HEK293 (cell line): Measurements from ENCODE around the gene HERC3.

Experiments
- CTCF ChIA-PET: fragments of 350-600 bp; formaldehyde crosslinking; extraction: SDS; loops from one replicate; lab custom pipeline; 2021; ENCODE audit warnings: antibody characterized with exemption; lab: Yijun Ruan, JAX
- POLR2A ChIA-PET: fragments of 300-600 bp; formaldehyde crosslinking; extraction: SDS; loops from one replicate; lab custom pipeline; 2020; ENCODE audit warnings: antibody characterized with exemption, inconsistent platforms; lab: Yijun Ruan, JAX
- H3K27ac ChIP-seq: fragments of 200-500 bp; sonication (Bioruptor generic); 2 replicates; pipeline ENCODE4 v1.5.1; 2014; ENCODE audit warnings: low read depth, low read length, control low read depth, inconsistent platforms; ENCODE audit errors: extremely low read depth
- H3K36me3 ChIP-seq, 2 experiments: fragments of 200-500 bp in 1 of 2; sonication (Bioruptor generic) in 1 of 2; 1 replicate in 1 of 2; 2 replicates in 1 of 2; pipeline ENCODE4 v1.5.1; 2014 to 2017; ENCODE audit warnings: inconsistent platforms in 2 of 2, low read length in 2 of 2; ENCODE audit not compliant: control insufficient read depth in 2 of 2, insufficient read depth in 1 of 2
- H3K4me1 ChIP-seq: fragments of 200-500 bp; sonication (Bioruptor generic); 2 replicates; pipeline ENCODE4 v1.5.1; 2014; ENCODE audit warnings: mild to moderate bottlenecking, low read length, inconsistent platforms; ENCODE audit not compliant: control insufficient read depth, insufficient read depth
- H3K4me3 ChIP-seq: 2 replicates; pipeline ENCODE4 v1.5.1; 2011; ENCODE audit warnings: low read depth, mild to moderate bottlenecking, control low read depth, low read length, moderate library complexity
- H3K9me3 ChIP-seq: fragments of 200-500 bp; sonication (Bioruptor generic); 2 replicates; pipeline ENCODE4 v1.5.1; 2014; ENCODE audit warnings: low read depth, low read length, inconsistent platforms; ENCODE audit not compliant: control insufficient read depth, insufficient read depth
- BCL11B ChIP-seq: fragments of 450-650 bp; formaldehyde crosslinking; IDR thresholded peaks from 2 replicates; pipeline ENCODE4 v1.5.1; 2016; ENCODE audit warnings: low read depth, missing biosample characterization, missing genetic modification characterization
- INSM2 ChIP-seq: fragments of 450-650 bp; formaldehyde crosslinking; IDR thresholded peaks from 2 replicates; pipeline ENCODE4 v1.5.1; 2016; ENCODE audit warnings: missing biosample characterization, missing genetic modification characterization
- KLF10 ChIP-seq: fragments of 450-650 bp; IDR thresholded peaks from 2 replicates; pipeline ENCODE4 v1.5.1; 2018; ENCODE audit warnings: missing biosample characterization, mild to moderate bottlenecking, missing genetic modification characterization
- KLF16 ChIP-seq: fragments of 450-650 bp; formaldehyde crosslinking; IDR thresholded peaks from 2 replicates; pipeline ENCODE4 v1.5.1; 2017; ENCODE audit warnings: missing biosample characterization, missing genetic modification characterization
- ZBTB21 ChIP-seq: fragments of 450-650 bp; formaldehyde crosslinking; IDR thresholded peaks from 2 replicates; pipeline ENCODE4 v1.5.1; 2017; ENCODE audit warnings: missing biosample characterization, missing genetic modification characterization
- ZBTB44 ChIP-seq: fragments of 450-650 bp; IDR thresholded peaks from 2 replicates; pipeline ENCODE4 v1.5.1; 2018; ENCODE audit warnings: missing biosample characterization, mild to moderate bottlenecking, missing genetic modification characterization
- ZIC2 ChIP-seq: fragments of 450-650 bp; formaldehyde crosslinking; IDR thresholded peaks from 2 replicates; pipeline ENCODE4 v1.5.1; 2016; ENCODE audit warnings: missing biosample characterization, missing genetic modification characterization
- ZNF157 ChIP-seq: fragments of 450-650 bp; formaldehyde crosslinking; IDR thresholded peaks from 2 replicates; pipeline ENCODE4 v1.5.1; 2016; ENCODE audit warnings: missing biosample characterization, missing genetic modification characterization
- ZNF24 ChIP-seq: fragments of 450-650 bp; formaldehyde crosslinking; IDR thresholded peaks from 2 replicates; pipeline ENCODE4 v1.5.1; 2016; ENCODE audit warnings: missing biosample characterization, missing genetic modification characterization
- ZNF311 ChIP-seq: fragments of 450-650 bp; formaldehyde crosslinking; IDR thresholded peaks from 2 replicates; pipeline ENCODE4 v1.5.1; 2017; ENCODE audit warnings: missing biosample characterization, missing genetic modification characterization, borderline replicate concordance
- ZNF366 ChIP-seq: fragments of 450-650 bp; formaldehyde crosslinking; conservative IDR thresholded peaks from 2 replicates; pipeline ENCODE4 v1.5.1; 2016; ENCODE audit warnings: missing biosample characterization, missing genetic modification characterization
- ZNF423 ChIP-seq: fragments of 450-650 bp; formaldehyde crosslinking; IDR thresholded peaks from 2 replicates; pipeline ENCODE4 v1.5.1; 2016; ENCODE audit warnings: missing biosample characterization, missing genetic modification characterization
- ZNF473 ChIP-seq: fragments of 450-650 bp; formaldehyde crosslinking; IDR thresholded peaks from 2 replicates; pipeline ENCODE4 v1.5.1; 2017; ENCODE audit warnings: missing biosample characterization, missing genetic modification characterization
- ZNF704 ChIP-seq: fragments of 450-650 bp; formaldehyde crosslinking; IDR thresholded peaks from 2 replicates; pipeline ENCODE4 v1.5.1; 2016; ENCODE audit warnings: missing biosample characterization, missing genetic modification characterization
- ZNF707 ChIP-seq: fragments of 450-650 bp; formaldehyde crosslinking; IDR thresholded peaks from 2 replicates; pipeline ENCODE4 v1.5.1; 2016; ENCODE audit warnings: missing biosample characterization, missing genetic modification characterization
- ZNF76 ChIP-seq: fragments of 450-650 bp; formaldehyde crosslinking; IDR thresholded peaks from 2 replicates; pipeline ENCODE4; 2016; ENCODE audit warnings: low read depth, missing biosample characterization, missing genetic modification characterization, borderline replicate concordance
- ZNF792 ChIP-seq: fragments of 450-650 bp; formaldehyde crosslinking; IDR thresholded peaks from 2 replicates; pipeline ENCODE4 v1.5.1; 2016; ENCODE audit warnings: missing biosample characterization, missing genetic modification characterization
- TF ChIP-seq, protein P1 (sequence below): fragments of 450-650 bp; formaldehyde crosslinking; IDR thresholded peaks from 2 replicates; pipeline ENCODE4 v1.5.1; 2016; ENCODE audit warnings: missing biosample characterization, missing genetic modification characterization, borderline replicate concordance
- TF ChIP-seq, protein P2 (sequence below): fragments of 450-650 bp; formaldehyde crosslinking; IDR thresholded peaks from 2 replicates; pipeline ENCODE4 v1.5.1; 2017; ENCODE audit warnings: missing biosample characterization, missing genetic modification characterization

The HERC3 gene

DNA sequence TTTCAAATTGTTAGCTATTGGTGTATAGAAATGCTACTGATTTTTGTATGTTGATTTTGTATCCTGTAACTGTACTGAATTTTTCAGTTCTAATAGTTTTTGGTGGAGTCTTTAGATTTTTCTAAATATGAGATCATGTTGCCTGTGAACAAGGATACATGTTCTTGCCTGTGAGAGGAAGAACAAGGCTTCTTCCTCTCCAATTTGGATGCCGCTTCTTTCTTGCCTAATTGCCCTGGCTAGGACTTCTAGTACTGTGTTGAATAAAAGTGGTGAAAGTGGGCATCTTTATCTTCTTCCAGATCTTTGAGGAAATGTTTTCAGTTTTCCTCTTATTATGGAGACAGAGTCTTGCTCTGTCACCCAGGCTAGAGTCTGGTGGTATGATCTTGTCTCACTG lies 121.5 kb downstream of the HERC3 start (continued):
- TF ChIP-seq, protein P1, sequence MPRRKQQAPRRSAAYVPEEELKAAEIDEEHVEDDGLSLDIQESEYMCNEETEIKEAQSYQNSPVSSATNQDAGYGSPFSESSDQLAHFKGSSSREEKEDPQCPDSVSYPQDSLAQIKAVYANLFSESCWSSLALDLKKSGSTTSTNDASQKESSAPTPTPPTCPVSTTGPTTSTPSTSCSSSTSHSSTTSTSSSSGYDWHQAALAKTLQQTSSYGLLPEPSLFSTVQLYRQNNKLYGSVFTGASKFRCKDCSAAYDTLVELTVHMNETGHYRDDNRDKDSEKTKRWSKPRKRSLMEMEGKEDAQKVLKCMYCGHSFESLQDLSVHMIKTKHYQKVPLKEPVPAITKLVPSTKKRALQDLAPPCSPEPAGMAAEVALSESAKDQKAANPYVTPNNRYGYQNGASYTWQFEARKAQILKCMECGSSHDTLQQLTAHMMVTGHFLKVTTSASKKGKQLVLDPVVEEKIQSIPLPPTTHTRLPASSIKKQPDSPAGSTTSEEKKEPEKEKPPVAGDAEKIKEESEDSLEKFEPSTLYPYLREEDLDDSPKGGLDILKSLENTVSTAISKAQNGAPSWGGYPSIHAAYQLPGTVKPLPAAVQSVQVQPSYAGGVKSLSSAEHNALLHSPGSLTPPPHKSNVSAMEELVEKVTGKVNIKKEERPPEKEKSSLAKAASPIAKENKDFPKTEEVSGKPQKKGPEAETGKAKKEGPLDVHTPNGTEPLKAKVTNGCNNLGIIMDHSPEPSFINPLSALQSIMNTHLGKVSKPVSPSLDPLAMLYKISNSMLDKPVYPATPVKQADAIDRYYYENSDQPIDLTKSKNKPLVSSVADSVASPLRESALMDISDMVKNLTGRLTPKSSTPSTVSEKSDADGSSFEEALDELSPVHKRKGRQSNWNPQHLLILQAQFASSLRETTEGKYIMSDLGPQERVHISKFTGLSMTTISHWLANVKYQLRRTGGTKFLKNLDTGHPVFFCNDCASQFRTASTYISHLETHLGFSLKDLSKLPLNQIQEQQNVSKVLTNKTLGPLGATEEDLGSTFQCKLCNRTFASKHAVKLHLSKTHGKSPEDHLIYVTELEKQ (tag by site-specific recombination): no peak
- TF ChIP-seq, protein P2, sequence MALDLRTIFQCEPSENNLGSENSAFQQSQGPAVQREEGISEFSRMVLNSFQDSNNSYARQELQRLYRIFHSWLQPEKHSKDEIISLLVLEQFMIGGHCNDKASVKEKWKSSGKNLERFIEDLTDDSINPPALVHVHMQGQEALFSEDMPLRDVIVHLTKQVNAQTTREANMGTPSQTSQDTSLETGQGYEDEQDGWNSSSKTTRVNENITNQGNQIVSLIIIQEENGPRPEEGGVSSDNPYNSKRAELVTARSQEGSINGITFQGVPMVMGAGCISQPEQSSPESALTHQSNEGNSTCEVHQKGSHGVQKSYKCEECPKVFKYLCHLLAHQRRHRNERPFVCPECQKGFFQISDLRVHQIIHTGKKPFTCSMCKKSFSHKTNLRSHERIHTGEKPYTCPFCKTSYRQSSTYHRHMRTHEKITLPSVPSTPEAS (tag by site-specific recombination): no peak
- TF ChIP-seq ZBTB44 (tag by site-specific recombination): no peak
- no peak for TF ChIP-seq ZNF473

- POLR2A ChIA-PET: no interaction called here
Observed at GRCh38 chr4:88718098-88718497, 125.8 kb downstream of the HERC3 start.

DNA sequence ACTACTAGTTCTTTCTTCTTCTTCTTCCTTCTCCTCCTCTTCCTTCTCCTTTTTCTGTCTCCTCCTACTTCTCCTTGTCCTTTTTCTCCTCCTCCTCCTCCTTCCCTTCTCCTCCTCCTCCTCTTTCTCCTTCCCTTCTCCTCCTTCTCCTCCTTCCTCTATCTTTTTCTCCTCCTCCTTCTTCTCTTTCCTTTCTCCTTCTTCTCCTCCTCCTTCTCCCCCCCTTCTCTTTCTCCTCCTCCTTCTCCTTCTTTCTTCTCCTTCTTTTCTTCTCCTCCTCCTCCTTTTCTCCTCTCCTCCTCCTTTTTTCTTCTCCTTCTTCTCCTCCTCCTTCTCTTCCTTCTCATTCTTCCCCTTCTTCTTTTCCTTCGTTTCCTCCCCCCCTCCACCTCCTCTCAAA lies 127.1 kb downstream of the HERC3 start:
- POLR2A ChIA-PET: no interaction called here
- Histone ChIP-seq H3K9me3 (no peaks in the 10 kb centered on the region), H3K4me3 (no peak overlapping the region), H3K27ac (no peak overlapping the region), H3K4me1 (no peaks in the 10 kb centered on the region)
- CTCF ChIA-PET: interaction anchor here (0.5 kb wide), 1 partner anchor 342 kb away, joined by 3 read pairs; no protein-coding TSS in a partner anchor
- TF ChIP-seq ZNF366: peak; percentile 61
- TF ChIP-seq BCL11B (tag by site-specific recombination): no peak
- TF ChIP-seq, all 188 proteins: peak for 1
- peaks cover 0 to 29% of the 10 kb centered on the region in 2 experiments; a peak in 1 of 3 replicates for H3K36me3 ChIP-seq

More at GRCh38 chr4:88718098-88718497, 125.8 kb downstream of the HERC3 start:
- H3K36me3 ChIP-seq: peaks cover 0 to 23% of the 10 kb centered on the region in 2 experiments; a peak in 1 of 3 replicates
- CTCF ChIA-PET: interaction anchor here (0.6 kb wide), 1 partner anchor 19 kb away, joined by 3 read pairs; no protein-coding TSS in a partner anchor
- no peaks in the 10 kb centered on the region for H3K9me3 ChIP-seq
- no peaks in the 10 kb centered on the region for H3K4me1 ChIP-seq
- no peak overlapping the region for H3K27ac ChIP-seq
- H3K4me3 ChIP-seq: no peak overlapping the region
- TF ChIP-seq ZNF76 (tag by site-specific recombination): no peak
- no peak for TF ChIP-seq ZNF792 (tag by site-specific recombination)
- TF ChIP-seq KLF10 (tag by site-specific recombination): no peak
- TF ChIP-seq ZBTB21: no peak
- TF ChIP-seq, all 188 proteins: peak for 0

DNA sequence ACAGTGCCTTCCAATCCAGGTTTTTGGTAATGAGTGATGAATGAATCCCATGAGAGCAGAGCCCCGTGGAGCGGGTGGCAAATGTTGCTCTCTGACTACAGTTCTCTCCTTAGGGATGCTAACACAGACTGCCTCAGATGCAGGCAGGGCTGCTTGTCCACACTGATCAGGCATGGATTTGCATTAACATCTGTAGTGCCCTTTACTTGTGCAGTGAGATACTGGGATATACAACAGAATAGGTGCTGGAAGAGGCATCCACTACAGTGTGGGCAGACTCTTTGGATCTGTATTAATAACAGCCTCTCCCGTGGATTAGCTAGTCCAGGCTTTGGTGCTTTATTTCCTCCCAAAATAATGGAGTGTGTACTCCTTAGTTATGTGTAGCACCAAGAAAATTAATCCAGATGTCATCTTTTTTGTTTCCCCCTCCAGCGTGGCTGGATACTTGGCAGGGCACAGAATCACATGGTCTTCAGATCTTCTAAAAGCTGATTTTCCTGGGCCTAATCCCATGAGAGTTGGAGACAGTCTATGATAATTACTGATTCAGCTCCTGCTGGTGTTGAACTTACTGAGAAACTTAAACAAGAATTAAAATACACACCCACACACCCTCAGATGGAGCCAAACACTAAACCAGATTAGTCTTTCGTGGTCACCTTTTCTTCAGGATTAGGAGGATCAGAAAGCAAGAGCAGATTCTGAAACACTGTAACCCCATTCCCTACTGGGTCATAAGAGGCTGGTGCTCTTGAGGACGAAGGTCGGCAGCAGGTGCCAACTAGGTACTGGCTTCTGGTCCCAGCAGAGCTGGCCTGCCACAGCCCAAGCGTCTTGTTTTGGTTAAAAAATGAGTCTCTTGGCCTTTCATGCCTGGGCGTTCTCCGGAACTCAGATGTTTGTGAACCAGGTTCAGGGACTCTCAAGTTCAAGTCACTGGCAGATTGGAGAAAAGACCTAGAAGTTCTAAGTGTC lies 128.5 kb downstream of the HERC3 start:
- CTCF ChIA-PET: interaction anchor here (0.5 kb wide), 1 partner anchor 90 kb away, joined by 3 read pairs; no protein-coding TSS in a partner anchor
- no peaks in the 10 kb centered on the region for H3K9me3 ChIP-seq
- POLR2A ChIA-PET: no interaction called here
- H3K27ac ChIP-seq: no peak overlapping the region
- no peaks in the 10 kb centered on the region for H3K4me1 ChIP-seq
- H3K36me3 ChIP-seq: peaks cover 0 to 29% of the 10 kb centered on the region in 2 experiments; a peak in 1 of 3 replicates
- no peak overlapping the region for H3K4me3 ChIP-seq
- no peak for TF ChIP-seq ZNF704
- no peak for TF ChIP-seq ZNF311
- TF ChIP-seq INSM2: no peak
- TF ChIP-seq ZNF24: no peak
- no peak for TF ChIP-seq ZNF157 (tag by site-specific recombination)
- TF ChIP-seq ZIC2 (tag by site-specific recombination): no peak
- TF ChIP-seq ZNF423: no peak
- TF ChIP-seq ZNF366: no peak
- no peak for TF ChIP-seq KLF16 (tag by site-specific recombination)
- no peak for TF ChIP-seq ZNF707 (tag by site-specific recombination)
